Hepatocyte (in vitro differentiated cells): ENCODE data around the gene TEKT2. TPM values are rescaled to one million over a fixed set of nuclear protein-coding genes. Genes with fewer than 3 reads are reported as not detected.

Experiments
- DNase-seq: peaks from one replicate; pipeline ENCODE4 v3.0.0-alpha.2; 2016; ENCODE audit warnings: low spot score
- H2AFZ ChIP-seq: fragments of 200-600 bp; sonication (generic); 2 replicates; pipeline ENCODE4 v1.6.0; 2016; ENCODE audit warnings: antibody characterized with exemption, mild to moderate bottlenecking
- H3K27ac ChIP-seq: fragments of 200-600 bp; sonication (generic); 2 replicates; pipeline ENCODE4 v1.5.1; 2016; ENCODE audit warnings: mild to moderate bottlenecking
- H3K27me3 ChIP-seq: fragments of 200-600 bp; sonication (generic); 2 replicates; pipeline ENCODE4 v1.6.1; 2016
- H3K36me3 ChIP-seq: fragments of 200-600 bp; sonication (generic); replicated peaks from 2 replicates; pipeline ENCODE4 v1.5.1; 2016; ENCODE audit warnings: low read depth; ENCODE audit not compliant: insufficient read depth
- H3K4me1 ChIP-seq: fragments of 200-600 bp; sonication (generic); 2 replicates; pipeline ENCODE4 v1.5.1; 2016; ENCODE audit warnings: mild to moderate bottlenecking, moderate library complexity; ENCODE audit not compliant: insufficient read depth
- H3K4me2 ChIP-seq: fragments of 200-600 bp; sonication (generic); 2 replicates; pipeline ENCODE4 v1.6.0; 2016
- H3K4me3 ChIP-seq: fragments of 200-600 bp; sonication (generic); 2 replicates; pipeline ENCODE4 v1.5.1; 2016; ENCODE audit warnings: mild to moderate bottlenecking
- H3K79me2 ChIP-seq: fragments of 200-600 bp; sonication (generic); 2 replicates; pipeline ENCODE4 v1.6.0; 2017; ENCODE audit warnings: mild to moderate bottlenecking
- H3K9me2 ChIP-seq: fragments of 200-600 bp; sonication (generic); replicated peaks from 2 replicates; pipeline ENCODE4 v1.6.0; 2017; ENCODE audit warnings: mild to moderate bottlenecking; ENCODE audit not compliant: insufficient read depth
- H3K9me3 ChIP-seq: fragments of 200-600 bp; sonication (generic); 2 replicates; pipeline ENCODE4 v1.5.1; 2016; ENCODE audit warnings: low read depth, mild to moderate bottlenecking
- H4K20me1 ChIP-seq: fragments of 200-600 bp; sonication (generic); 2 replicates; pipeline ENCODE4 v1.6.0; 2016; ENCODE audit warnings: mild to moderate bottlenecking; ENCODE audit not compliant: insufficient read depth, poor library complexity, severe bottlenecking
- CTCF ChIP-seq: fragments of 200-600 bp; sonication (generic); IDR thresholded peaks from 2 replicates; pipeline ENCODE4 v1.5.1; 2016; ENCODE audit warnings: antibody characterized with exemption, mild to moderate bottlenecking; ENCODE audit not compliant: poor library complexity
- EZH2 ChIP-seq: fragments of 200-600 bp; sonication (generic); IDR thresholded peaks from 2 replicates; pipeline ENCODE4 v1.6.1; 2016; ENCODE audit warnings: antibody characterized with exemption, mild to moderate bottlenecking, borderline replicate concordance
- EZH2phosphoT487 ChIP-seq: fragments of 200-600 bp; sonication (generic); IDR thresholded peaks from one replicate; pipeline ENCODE4 v1.6.1; 2018; ENCODE audit warnings: antibody characterized with exemption, mild to moderate bottlenecking, low read depth, moderate library complexity; ENCODE audit not compliant: unreplicated experiment, severe bottlenecking
- WGBS: methylation state at CpG from one replicate; pipeline ENCODE4 v1.1.6; 2016; ENCODE audit warnings: low lambda C conversion rate; ENCODE audit errors: missing lambda C conversion rate; 5-methylcytosine and 5-hydroxymethylcytosine counted together
- polyA plus RNA-seq: library from polyadenylated mRNA; unstranded; fragments of >200 nt; fragmentation: Nextera tagmentation; extraction: Ambion mirVana; gene quantifications from 2 replicates; pipeline ENCODE4 v1.2.1, GENCODE V29; 2016
- total RNA-seq: library from RNA; depleted of rRNA; stranded (reverse); fragments of >200 nt; gene quantifications from 2 replicates; pipeline ENCODE4 v1.2.3, GENCODE V29; 2014

The TEKT2 gene
- total and polyA plus RNA-seq, 2 experiments from 2014 or later, result 1.1 to 1.4 TPM

GRCh38 chr1:36123356-36123755 lies 39.5 kb downstream of the TEKT2 start:
- Histone ChIP-seq H4K20me1 (no peaks in the 10 kb centered on the region), H3K27me3 (peaks cover 21% of the 10 kb centered on the region), H3K4me1 (peaks cover 40% of the 10 kb centered on the region), H3K36me3 (no peaks in the 10 kb centered on the region), H3K27ac (peak overlapping the region; percentile 23), H3K9me2 (no peaks in the 10 kb centered on the region), H3K79me2 (no peaks in the 10 kb centered on the region), H2AFZ (no peak overlapping the region), H3K4me3 (no peak overlapping the region), H3K4me2 (peak overlapping the region; percentile 77), H3K9me3 (no peaks in the 10 kb centered on the region)
- no peak for TF ChIP-seq EZH2
- no peak for TF ChIP-seq CTCF
- no peak for TF ChIP-seq EZH2phosphoT487
- WGBS, result 72% methylated on average over 8 of the region's 8 CpGs
- DNase-seq, result no peak

GRCh38 chr1:36124404-36125128 lies 40.7 kb downstream of the TEKT2 start:
- Histone ChIP-seq H3K79me2 (no peaks in the 10 kb centered on the region), H3K27me3 (peaks cover 21% of the 10 kb centered on the region), H3K4me3 (no peak overlapping the region), H3K36me3 (no peaks in the 10 kb centered on the region), H3K9me3 (no peaks in the 10 kb centered on the region), H3K4me1 (peaks cover 29% of the 10 kb centered on the region), H4K20me1 (no peaks in the 10 kb centered on the region), H3K27ac (no peak overlapping the region), H3K9me2 (no peaks in the 10 kb centered on the region), H3K4me2 (peak overlapping the region; percentile 77), H2AFZ (no peak overlapping the region)
- TF ChIP-seq CTCF, result no peak
- TF ChIP-seq EZH2phosphoT487, result no peak
- no peak for TF ChIP-seq EZH2
- 48% methylated on average over 15 of the region's 42 CpGs for WGBS
- no peak for DNase-seq

GRCh38 chr1:36125129-36125991 lies 41.5 kb downstream of the TEKT2 start, which contains the start of gene COL8A2:
COL8A2 (minus strand) TSS chr1:36125222; CDS start chr1:36100242, 24,980 bp downstream.
- H4K20me1 ChIP-seq, result no peaks in the 10 kb centered on the region
- no peaks in the 10 kb centered on the region for H3K9me2 ChIP-seq
- no peak within 1 kb of the TSS for H3K4me3 ChIP-seq
- H3K79me2 ChIP-seq, result no peaks in the 10 kb centered on the region
- H3K4me1 ChIP-seq, result peaks cover 22% of the 10 kb centered on the region
- H3K27me3 ChIP-seq, result peaks cover 21% of the 10 kb centered on the region
- TF ChIP-seq EZH2phosphoT487, result no peak
- no peak for TF ChIP-seq CTCF
- TF ChIP-seq EZH2, result no peak
- peak; percentile 68 for DNase-seq
- peak within 1 kb of the TSS; percentile 40 for H3K27ac ChIP-seq
- peak within 1 kb of the TSS; percentile 84 for H2AFZ ChIP-seq
- 42% methylated on average over 22 of the region's 77 CpGs for WGBS
- H3K4me2 ChIP-seq, result peak within 1 kb of the TSS; percentile 96
- H3K36me3 ChIP-seq, result no peaks in the 10 kb centered on the region
- no peaks in the 10 kb centered on the region for H3K9me3 ChIP-seq
